ENCODE data around the gene HSD17B3. TPM values are rescaled to one million over a fixed set of nuclear protein-coding genes. Genes with fewer than 3 reads are reported as not detected.
A peak's percentile ranks its signal among the peaks of the same experiment; 100 is the strongest.

The HSD17B3 gene
- 0.46 TPM in 1 of 2 replicates, not detected in the other for total RNA-seq
- not detected in 2 replicates for polyA plus RNA-seq
- polyA plus RNA-seq (2011; cell fraction: cytosol; rRNA removed) = not detected in 2 replicates
- polyA plus RNA-seq (2011; cell fraction: nucleus; rRNA removed) = 0.36 and 0.73 TPM in 2 replicates
- polyA plus RNA-seq (2012) = not detected in 2 replicates
- polyA minus RNA-seq = not detected in 2 replicates
- polyA minus RNA-seq (2011; cell fraction: cytosol; rRNA and poly(A)+ RNA removed) = not detected
- polyA minus RNA-seq (2011; cell fraction: nucleus; rRNA and poly(A)+ RNA removed) = 0.91 TPM in 1 of 2 replicates, not detected in the other
- not detected for Bru-seq, nascent RNA
- percentile 31 among the genes with signal in this experiment for BruChase-seq, experiment 1, labeled RNA remaining after a 6-hour chase
- percentile 11 among the genes with signal in this experiment for BruChase-seq, experiment 2, labeled RNA remaining after a 2-hour chase
- long read RNA-seq = 0 reads

- no peak within 1 kb of the TSS for H3K9ac ChIP-seq (replicated peaks; ENCODE audit: extremely low read depth, insufficient read depth, low read length)
- dilution Hi-C loops (cut with MboI; ENCODE audit: extremely low pct_ligation_motif_present, low sequenced_read_pairs) (no loop called here), intact Hi-C loops (cut with micrococcal nuclease) (no loop called here)
- H3K4me2 ChIP-seq (ENCODE audit: insufficient read depth, low read length) = no peak within 1 kb of the TSS
- H3K79me2 ChIP-seq (ENCODE audit: control insufficient read depth, insufficient read depth, low read length) = no peaks in the 10 kb centered on the region
- no peak for TF ChIP-seq MYC (IDR thresholded peaks at IDR 0.05; ENCODE audit: low read depth, low read length)
- no peaks in the 10 kb centered on the region for H3K9me3 ChIP-seq (replicated peaks; ENCODE audit: control insufficient read depth, insufficient read depth, low read length)
- no peaks in the 10 kb centered on the region for H3K9me1 ChIP-seq (replicated peaks; ENCODE audit: control insufficient read depth, extremely low read depth, insufficient read depth, low read length)
- ChIA-PET POLR2A (no interaction called here), CTCF (interaction anchor here (0.8 to 1.4 kb wide), 2 partner anchors 16 to 26 kb away, joined by 3 to 4 read pairs; no protein-coding TSS in a partner anchor)
- FAIRE-seq (no peak), DNase-seq (ENCODE audit: low read depth, low spot score) (no peak)
- H3K4me3 ChIP-seq (replicated peaks in 1 of 3; ENCODE audit: insufficient read depth in 1 of 3, low read depth in 1 of 3, low read length in 3 of 3) = no peak within 1 kb of the TSS
- H3K4me1 ChIP-seq (ENCODE audit: control insufficient read depth, extremely low read depth, insufficient read depth, low read length) = no peaks in the 10 kb centered on the region
- H3K27ac ChIP-seq (ENCODE audit: insufficient read depth, low read depth, low read length) = no peak within 1 kb of the TSS
- no peak within 1 kb of the TSS for H2AFZ ChIP-seq (ENCODE audit: low read depth, low read length)
- H4K20me1 ChIP-seq (replicated peaks; ENCODE audit: control insufficient read depth, extremely low read depth, insufficient read depth, low read length) = no peaks in the 10 kb centered on the region
- no TSS peak for BruUV-seq (replicated peaks)
- no peaks in the 10 kb centered on the region for H3K36me3 ChIP-seq (ENCODE audit: control insufficient read depth in 2 of 2, extremely low read depth in 1 of 2, insufficient read depth in 2 of 2, low read length in 2 of 2)
- peaks cover 0 to 2% of the 10 kb centered on the region in 2 experiments for H3K27me3 ChIP-seq (ENCODE audit: control insufficient read depth in 2 of 2, insufficient read depth in 2 of 2, low read length in 2 of 2)
Measured at GRCh38 chr9:96302021-96302420, at the start of gene HSD17B3. Gene HSD17B3 (minus strand): TSS chr9:96302176. CDS start chr9:96302104, 72 bp downstream.

GRCh38 chr9:96350866-96351265, 48.9 kb upstream of the HSD17B3 start:
- no peaks in the 10 kb centered on the region for H3K27me3 ChIP-seq (ENCODE audit: control insufficient read depth in 2 of 2, insufficient read depth in 2 of 2, low read length in 2 of 2)
- no peaks in the 10 kb centered on the region for H3K4me1 ChIP-seq (ENCODE audit: control insufficient read depth, extremely low read depth, insufficient read depth, low read length)
- BruUV-seq (replicated peaks) = no TSS peak
- FAIRE-seq = no peak
- ChIA-PET CTCF (interaction anchor here (1.4 to 1.5 kb wide), 2 partner anchors 23 kb away, joined by 4 read pairs; no protein-coding TSS in a partner anchor), POLR2A (interaction anchor here (0.7 kb wide), 1 partner anchor 28 kb away, joined by 7 read pairs; no protein-coding TSS in a partner anchor)
- H3K9me3 ChIP-seq (replicated peaks; ENCODE audit: control insufficient read depth, insufficient read depth, low read length) = no peaks in the 10 kb centered on the region
- DNase-seq (ENCODE audit: low read depth, low spot score) = no peak
- no peak overlapping the region for H3K4me3 ChIP-seq (replicated peaks in 1 of 3; ENCODE audit: insufficient read depth in 1 of 3, low read depth in 1 of 3, low read length in 3 of 3)
- no peak overlapping the region for H2AFZ ChIP-seq (ENCODE audit: low read depth, low read length)
- H3K27ac ChIP-seq (ENCODE audit: insufficient read depth, low read depth, low read length) = no peak overlapping the region
- H3K9ac ChIP-seq (replicated peaks; ENCODE audit: extremely low read depth, insufficient read depth, low read length) = no peak overlapping the region
- no peaks in the 10 kb centered on the region for H3K36me3 ChIP-seq (ENCODE audit: control insufficient read depth in 2 of 2, extremely low read depth in 1 of 2, insufficient read depth in 2 of 2, low read length in 2 of 2)
- H3K4me2 ChIP-seq (ENCODE audit: insufficient read depth, low read length) = no peak overlapping the region
- H4K20me1 ChIP-seq (replicated peaks; ENCODE audit: control insufficient read depth, extremely low read depth, insufficient read depth, low read length) = no peaks in the 10 kb centered on the region
- H3K9me1 ChIP-seq (replicated peaks; ENCODE audit: control insufficient read depth, extremely low read depth, insufficient read depth, low read length) = no peaks in the 10 kb centered on the region
- intact Hi-C loops (cut with micrococcal nuclease) (no loop called here), dilution Hi-C loops (cut with MboI; ENCODE audit: extremely low pct_ligation_motif_present, low sequenced_read_pairs) (no loop called here)
- TF ChIP-seq MAX (IDR thresholded peaks at IDR 0.05; ENCODE audit: insufficient read depth, insufficient read length) = no peak
- TF ChIP-seq POLR2AphosphoS5 (IDR thresholded peaks at IDR 0.05; ENCODE audit: insufficient read depth, low read depth, low read length) = no peak
- TF ChIP-seq MYC (IDR thresholded peaks at IDR 0.05; ENCODE audit: low read depth, low read length) = no peak
- TF ChIP-seq GATA2 (IDR thresholded peaks at IDR 0.05; ENCODE audit: insufficient read depth, insufficient read length, low read depth, low read length) = no peak
- TF ChIP-seq POLR2A (IDR thresholded peaks at IDR 0.05; ENCODE audit: low read depth, low read length) = no peak
- TF ChIP-seq CTCF (IDR thresholded peaks at IDR 0.05; ENCODE audit: extremely low read depth in 1 of 2, insufficient read depth in 1 of 2, low read depth in 1 of 2, low read length in 2 of 2) = no peak
- TF ChIP-seq JUN (IDR thresholded peaks at IDR 0.05; ENCODE audit: borderline replicate concordance, insufficient read depth, insufficient read length, low read depth) = no peak
- TF ChIP-seq FOS (IDR thresholded peaks at IDR 0.05; ENCODE audit: borderline replicate concordance, insufficient read depth, low read length) = no peak
- TF ChIP-seq EZH2 (IDR thresholded peaks at IDR 0.05; ENCODE audit: borderline replicate concordance, low read depth, low read length, severe bottlenecking) = no peak
- no peaks in the 10 kb centered on the region for H3K79me2 ChIP-seq (ENCODE audit: control insufficient read depth, insufficient read depth, low read length)

Measured in endothelial cell of umbilical vein (primary cell).